NCI-H748 (cell line): ENCODE measurements around the gene MAP2K2.
A peak's percentile ranks its signal among the peaks of the same experiment; 100 is the strongest.

Experiments
- DNase-seq: peaks from one replicate; lab custom pipeline; 2025; ENCODE audit not compliant: unreplicated experiment; lab: John Stamatoyannopoulos, UW

The MAP2K2 gene

DNA sequence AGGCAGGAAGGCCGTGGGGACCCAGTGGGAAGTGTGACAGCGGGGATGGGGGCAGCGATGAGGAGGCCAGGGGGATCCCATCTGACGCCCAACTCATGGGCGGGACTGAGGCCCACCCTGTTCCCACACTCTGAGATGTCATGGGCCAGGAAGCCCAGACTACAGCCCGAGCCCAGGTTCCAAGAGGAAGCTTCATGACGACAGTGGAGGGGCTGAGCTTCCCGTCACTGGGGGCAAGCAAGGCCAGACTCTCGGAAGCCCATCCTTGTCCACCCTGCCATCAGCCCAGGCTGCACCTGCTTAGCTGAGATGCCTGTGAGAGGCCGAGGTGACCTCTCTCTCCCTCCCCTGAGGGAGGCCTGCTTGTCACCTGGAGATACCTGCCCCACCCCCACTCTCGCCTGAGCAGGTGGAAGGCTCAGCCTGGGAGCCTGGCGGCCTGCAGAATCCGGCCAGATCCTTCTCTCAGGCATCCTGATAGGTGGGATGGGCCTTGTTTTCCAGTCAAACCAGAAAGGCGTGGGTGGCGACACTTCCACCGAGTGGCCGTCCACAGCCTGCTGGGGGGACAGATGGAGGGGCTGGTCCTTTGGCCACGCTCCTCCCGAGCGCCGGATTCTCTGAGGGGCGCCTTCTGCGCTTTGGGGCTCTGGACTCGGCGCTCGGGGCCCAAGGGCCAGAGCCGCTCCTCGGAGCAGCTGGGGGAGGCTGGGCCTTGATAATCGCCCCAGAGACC, 62.1 kb downstream of the MAP2K2 start:
- DNase-seq, result peak; percentile 49

DNA sequence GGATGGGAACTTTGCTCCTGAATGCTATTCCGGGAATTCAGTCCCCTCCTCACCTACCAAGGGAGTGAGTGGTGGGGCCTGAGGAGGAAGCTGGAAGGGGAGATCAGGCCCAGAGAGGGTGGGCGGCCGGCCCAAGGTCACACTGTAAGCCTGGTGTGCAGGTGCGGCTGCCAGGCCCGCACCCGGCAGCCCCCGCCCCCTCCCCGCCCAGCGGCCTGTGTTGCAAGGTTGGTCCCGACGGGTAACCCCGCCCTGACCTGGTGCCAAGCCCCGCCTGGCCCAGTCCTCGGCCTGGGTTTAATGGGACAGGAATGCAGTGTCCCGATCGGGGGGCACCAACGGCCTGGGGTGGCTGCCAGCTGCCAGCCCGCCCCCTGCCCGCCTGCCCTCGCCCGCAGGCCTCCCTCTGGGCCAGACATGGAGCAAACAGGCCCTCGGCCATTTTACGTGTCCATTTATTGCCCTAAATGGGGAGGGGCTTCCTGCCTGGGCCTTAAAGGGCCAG, 62.7 kb downstream of the MAP2K2 start:
- no peak for DNase-seq

DNA sequence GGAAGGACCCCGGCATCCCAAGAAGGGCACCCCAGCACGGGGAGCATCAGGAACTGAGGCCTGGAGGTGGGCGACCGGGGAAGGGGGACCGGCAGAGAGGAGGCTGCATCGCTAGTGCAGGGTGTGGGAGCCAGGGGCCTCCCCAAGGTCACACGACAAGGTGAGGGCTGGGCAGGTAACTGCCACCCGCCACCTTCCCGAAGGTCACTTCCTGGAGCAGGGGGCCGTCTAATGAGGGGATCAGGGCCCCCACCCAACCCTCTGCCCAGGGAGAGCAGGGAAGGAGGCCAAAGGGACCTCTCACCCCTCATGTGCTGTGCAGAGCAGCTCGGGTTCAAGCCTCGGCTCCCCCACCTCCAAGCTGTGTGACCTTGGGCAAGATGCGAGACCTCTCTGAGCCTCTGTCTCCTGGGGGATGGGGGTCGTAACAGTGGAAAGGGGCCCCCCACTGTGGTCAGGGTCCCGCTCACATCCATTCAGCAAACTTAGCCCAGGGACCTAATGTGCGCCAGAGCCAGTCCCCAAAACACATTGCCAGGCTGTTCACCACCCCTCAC, 63.2 kb downstream of the MAP2K2 start:
- no peak for DNase-seq

DNA sequence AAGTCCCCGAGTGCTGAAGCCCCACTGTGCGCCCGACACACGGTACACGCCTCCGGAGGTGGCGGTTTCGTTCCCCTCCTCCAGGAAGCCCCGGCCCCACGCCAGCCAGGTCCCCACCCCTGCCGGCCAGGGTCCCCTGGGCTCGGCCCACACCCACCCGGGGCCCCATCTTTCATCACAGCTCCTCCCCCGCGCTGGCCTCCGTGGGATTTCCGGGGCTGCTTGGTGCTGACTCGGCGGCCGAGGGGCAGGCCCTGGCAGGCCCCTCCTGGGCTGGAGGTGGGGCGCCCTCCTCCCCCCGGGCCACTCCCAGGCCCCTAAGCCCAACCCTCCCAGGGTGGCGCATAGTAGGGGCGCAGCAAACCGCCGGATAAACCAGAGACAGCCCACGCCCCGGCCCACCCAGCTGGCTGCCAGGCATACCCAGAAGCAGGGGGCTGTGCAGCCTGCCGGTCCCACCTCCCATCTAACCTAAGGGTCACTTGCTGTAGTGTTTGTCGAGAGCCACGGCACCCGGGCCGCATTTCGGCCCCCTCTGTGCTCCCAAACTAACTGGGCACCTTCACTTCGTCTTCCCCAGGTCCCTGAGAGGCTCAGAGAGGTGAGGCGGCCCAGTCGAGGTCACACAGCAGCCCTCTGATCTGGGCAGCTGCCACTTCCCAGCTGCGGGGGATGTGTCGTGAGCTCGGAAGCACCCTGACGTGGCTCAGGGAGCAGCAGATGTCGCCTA, 63.9 kb downstream of the MAP2K2 start:
- DNase-seq, result no peak

DNA sequence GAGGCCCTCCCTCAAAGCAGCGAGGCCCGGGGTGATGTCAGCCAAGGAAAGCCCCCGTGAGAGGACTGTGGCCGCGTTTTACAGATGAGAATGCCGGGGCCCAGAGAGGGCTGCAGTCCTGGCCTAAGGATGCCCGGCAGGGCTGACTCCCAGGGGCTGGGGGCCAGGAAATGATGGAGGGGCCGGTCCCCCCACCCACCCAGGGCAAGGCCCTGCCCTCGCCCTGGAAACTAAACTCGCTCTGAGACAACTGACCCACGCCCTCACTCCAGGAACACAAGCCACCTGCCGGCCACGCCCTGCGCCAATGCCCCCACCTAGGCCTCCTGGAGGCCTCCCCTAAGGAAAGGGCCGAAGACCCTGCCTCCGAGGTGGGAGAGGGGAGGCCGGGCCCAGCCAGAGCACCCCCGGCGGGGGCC, 64.5 kb downstream of the MAP2K2 start:
- DNase-seq, result no peak

DNA sequence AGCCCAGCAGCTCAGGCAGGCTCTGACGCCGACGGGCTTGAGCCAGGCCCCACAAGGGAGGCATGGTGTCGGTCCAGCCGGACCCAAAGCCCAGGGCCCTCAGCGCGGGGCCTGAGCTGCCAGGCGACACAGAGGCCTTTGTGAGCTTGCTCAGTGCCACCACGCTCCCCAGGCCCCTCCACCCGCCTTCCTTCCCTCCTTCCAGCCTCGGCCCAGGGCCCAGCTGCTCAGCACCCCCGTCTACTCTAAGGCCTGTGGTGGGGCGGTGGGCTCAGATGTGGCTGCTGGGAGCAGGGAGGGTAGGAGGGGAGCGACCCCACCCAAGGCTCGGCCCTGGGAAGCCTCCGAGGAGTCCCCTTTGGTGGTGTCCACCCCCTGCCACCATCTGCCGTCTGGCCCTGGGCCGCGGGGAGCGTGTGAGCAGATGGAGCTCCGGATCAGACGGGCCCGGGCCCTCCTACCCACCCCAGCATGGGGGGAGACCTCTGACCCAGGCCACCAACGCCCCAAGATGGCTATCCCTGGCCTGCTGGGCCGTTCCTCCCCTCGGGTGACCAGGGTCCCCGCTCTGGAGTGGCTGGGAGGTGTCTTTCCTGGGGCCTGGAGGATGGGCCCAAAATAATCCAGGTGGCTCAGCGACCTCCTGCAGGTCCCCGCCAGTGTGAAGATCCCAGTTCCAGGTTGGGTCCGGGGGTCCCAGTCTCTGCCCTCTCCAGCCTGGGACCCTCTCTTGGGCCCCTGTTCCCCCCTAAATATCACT, 65.0 kb downstream of the MAP2K2 start:
- no peak for DNase-seq

DNA sequence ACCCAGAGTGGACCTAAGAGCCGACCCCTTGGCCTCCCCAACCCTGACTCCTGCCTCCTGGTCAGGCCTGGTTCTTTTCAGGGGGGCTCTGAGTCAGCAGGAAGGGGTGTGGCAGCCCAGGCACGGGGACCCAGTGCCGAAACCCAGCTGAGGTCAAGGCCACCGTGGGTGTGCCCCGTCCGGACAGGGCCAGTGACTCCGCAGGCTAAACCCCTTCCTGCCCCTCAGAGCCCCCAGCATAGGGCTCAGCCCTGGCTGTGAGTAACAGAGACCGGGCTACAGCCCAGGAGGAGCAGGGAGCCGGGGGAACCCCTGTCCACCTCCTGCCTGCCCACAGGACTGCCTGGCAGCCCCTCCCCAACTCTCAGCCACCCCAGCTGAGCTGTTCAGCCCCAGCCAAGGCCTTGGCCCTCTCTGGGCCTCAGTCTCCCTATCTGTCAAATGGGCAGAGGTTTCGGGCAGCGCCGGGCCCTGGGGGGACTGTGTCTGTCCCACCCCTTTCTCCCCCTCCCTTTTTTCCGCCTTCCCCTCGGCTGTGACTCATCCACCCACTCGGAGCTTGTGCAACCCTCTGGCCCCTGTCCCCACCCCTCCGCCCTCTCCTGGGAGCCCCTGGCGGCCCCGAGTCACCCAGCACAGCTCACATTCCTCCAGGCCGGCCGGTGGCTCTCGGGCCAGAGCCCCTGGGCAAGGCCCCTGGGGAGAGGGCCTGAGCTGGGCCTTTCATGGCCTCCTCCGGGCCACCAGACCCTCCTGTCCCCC, 65.8 kb downstream of the MAP2K2 start:
- DNase-seq, result no peak

DNA sequence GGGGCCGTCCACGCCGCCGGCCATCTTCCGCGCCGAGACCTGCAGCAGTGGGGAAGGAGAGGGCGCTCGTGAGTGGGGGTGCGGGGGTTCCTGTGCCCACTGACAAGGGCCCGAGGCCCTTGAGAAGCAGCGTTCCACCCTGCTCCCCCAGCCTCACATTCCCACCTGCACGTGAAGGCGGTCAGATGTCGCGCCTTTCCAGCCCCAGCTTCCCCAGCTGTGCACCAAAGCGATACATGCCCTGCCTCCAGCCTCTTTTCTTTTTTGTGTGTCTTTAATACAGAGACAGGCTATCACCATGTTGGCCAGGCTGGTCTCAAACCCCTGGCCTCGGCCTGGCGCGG, 68.7 kb downstream of the MAP2K2 start:
- no peak for DNase-seq

DNA sequence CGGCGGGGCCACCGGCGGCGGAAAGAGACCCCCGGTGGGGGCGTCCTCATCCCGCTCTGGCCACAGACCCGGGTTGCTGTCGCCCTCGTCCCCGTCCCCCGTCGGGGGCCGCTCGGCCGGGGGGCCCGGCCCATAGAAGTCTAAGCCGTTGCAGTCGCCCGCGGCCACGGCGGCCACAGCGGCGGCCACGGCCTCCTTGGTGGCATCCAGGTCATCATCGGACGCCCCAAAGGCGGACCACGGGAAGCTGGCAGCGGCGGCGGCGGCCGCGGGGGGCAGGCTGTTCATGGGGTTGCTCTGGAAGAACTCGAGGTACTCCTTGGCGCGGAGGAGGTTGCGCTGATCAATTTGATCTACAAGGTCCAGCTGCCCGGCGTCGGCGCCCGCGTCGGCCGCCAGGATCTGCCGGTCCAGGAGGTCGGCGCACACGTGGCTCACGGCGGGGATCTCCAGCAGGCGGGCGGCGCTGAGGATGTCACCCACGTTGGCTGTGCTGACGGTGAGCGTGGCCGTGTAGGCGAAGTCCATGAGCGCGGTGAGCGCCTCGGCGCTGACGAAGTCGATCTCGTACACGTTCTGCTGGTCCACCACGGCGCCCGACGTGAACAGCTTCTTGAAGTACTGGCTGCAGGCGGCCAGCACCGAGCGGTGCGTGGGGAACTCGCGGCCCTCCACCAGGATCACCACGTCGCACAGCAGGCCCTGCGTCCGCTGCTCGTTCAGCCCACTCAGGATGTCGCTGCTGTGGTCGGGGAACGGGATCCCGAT, 69.3 kb downstream of the MAP2K2 start:
- no peak for DNase-seq

DNA sequence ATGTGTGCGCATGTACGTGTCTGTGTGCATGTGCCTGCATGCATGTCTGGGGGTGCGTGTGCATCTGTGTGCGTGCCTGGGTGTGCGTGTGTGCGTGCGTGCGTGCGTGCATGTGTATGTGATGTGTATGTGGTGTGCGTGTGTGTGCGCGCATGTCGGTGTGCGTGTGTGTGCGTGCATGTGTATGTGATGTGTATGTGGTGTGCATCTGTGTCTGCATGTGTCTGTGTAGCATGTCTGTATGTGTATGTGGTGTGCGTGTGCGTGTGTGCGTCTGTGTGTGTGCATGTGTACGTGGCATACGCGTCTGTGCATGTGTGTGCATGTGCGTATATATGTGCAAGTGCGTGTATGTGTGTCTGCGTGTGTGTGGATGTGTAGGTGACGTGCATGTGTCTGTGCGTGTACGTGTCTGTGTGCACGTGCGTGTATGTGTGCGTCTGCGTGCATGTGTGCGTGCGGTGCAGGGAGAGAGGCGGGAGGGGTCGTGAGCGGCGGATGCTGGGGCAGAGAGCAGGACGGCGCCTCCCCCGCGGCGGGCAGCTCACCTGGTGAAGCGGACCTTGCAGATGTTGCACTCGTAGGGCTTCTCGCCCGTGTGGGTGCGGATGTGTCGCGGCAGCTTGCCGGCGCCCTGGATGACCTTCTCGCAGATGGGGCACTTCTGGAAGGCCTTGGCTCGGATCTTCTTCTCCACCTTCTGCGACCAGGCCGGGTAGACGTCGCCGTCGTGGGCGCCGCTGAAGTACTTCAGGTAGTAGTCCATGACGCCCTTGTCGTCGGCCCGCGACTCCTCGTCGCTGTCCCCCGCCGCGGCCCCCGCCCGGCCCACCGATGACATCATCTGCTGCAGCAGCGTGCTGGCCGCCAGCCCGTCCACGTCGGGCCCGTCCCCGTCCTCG, 70.2 kb downstream of the MAP2K2 start:
- no peak for DNase-seq

DNA sequence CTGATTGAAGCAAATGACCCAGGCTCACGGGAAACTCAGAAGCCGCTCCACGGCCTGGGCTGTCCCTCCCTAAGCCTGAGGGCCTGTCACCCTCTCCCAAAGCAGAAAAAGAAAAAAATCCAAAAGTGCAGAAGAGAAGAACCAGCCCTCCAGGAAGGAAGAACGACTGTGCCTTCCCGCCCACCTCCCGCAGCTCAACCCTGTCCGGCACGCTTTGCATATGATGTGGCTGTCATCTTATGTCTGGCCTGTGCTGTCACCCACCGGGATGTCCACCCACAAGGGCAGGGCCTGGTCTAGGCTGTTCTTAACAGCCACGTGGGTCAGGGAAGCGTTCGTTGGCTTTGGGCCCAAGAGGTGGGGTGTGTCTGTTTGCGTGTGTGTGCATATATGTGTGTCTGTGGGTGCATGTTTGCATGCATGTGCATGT, 70.9 kb downstream of the MAP2K2 start:
- no peak for DNase-seq

DNA sequence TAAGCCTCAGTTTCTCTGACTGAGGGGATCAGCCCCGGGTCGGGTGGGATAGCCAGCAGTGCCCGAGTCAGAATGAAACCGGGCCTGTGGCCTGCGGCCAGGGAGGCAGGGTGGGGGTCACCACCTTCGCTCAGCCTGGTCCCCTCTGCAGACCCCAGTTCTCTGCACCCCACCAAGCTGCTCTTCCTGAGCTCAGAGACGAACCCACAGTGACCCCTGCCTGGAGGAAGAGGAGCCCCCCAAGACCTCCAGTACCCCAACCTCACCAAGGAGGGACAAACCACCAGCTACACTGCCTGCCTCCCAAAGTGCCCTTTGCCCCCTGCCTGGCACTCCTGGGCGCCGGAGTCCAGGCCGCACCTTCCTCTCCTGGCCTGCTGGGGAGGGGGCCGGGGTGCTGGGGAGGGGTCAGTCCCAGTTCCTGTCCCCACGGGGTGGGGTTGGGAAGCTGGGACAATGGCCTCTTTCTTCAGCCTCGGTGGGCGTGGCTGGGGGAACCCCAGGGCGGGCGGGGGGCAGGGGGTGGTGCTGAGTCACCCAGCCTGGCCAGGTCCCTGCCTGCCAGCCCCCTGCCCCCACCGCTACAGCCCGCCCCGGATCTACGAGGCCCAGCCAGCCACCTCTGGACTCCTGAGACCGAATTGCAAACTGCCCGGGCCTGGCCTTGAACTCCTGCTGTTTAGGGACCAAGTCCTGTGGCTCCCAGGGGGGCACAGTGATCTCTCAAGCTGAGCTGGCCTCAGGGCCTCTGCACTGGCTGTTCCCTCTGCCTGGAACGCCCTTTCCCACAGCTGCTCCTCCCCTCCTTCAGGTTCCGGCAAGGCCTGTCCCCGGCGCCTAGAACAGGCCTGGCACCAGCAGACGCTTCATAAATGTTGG, 71.6 kb downstream of the MAP2K2 start:
- no peak for DNase-seq

DNA sequence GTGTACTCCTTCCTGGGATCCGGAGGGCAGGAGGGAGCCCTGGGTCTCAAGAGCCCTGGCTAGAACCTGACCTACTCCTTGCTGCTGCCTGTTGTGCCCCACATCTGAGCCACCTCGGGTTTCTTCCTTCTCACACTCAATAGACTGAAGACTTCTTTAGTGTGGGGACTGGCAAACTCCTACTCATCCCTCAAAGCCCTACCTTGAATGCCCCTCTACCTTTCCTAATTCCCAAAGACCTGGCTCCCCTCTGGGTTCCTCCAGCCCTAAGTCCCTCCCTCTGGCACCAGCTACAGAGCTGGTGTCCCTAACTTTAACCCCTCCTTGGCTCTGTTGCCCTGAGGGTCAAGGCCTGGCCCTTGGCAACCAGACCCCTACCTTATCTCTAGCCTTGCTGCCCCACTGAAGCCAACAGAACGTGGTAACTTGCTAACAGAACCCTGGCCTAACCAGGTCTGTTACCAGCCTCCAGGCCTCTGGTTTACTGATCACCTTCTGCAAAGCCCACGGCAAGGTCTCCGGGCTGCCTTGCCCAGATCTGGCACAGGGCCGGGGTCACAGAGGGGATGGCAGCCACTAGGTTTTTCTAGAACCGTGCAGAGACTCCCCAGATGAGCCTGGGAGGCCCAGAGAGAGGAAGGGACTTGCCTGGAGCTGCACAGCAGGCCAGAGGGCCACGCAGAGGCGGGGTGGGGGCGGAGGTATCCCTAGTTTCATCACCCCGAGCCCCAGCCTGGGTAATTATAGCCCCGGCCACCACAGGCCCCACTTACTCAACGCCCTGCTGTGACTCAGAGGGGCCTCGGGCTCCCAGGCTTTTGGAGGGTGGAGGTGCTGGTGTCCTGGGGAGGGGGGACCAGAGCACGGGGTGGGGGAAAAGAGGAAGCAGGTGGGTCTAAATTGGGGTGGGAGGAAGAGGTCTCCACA, 72.5 kb downstream of the MAP2K2 start:
- no peak for DNase-seq

DNA sequence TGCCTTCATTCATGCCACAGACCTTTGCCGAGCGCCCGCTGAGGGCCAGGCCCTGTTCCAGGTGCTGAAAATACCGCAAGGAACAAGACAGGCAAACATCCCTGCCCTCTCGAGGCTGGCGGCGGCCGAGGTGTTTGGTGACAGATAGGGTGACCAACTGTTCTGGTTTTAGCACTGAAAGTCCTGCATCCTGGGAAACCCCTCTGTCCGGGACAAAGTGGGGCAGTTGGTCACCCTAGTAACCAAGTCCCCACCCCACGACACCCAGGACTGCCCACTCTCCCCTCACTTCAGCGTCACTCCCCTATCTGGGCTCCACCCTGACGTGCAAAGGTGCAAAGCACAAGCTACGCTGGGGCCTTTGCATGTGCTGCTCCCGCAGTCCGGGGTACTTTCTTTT, 74.5 kb downstream of the MAP2K2 start:
- no peak for DNase-seq

DNA sequence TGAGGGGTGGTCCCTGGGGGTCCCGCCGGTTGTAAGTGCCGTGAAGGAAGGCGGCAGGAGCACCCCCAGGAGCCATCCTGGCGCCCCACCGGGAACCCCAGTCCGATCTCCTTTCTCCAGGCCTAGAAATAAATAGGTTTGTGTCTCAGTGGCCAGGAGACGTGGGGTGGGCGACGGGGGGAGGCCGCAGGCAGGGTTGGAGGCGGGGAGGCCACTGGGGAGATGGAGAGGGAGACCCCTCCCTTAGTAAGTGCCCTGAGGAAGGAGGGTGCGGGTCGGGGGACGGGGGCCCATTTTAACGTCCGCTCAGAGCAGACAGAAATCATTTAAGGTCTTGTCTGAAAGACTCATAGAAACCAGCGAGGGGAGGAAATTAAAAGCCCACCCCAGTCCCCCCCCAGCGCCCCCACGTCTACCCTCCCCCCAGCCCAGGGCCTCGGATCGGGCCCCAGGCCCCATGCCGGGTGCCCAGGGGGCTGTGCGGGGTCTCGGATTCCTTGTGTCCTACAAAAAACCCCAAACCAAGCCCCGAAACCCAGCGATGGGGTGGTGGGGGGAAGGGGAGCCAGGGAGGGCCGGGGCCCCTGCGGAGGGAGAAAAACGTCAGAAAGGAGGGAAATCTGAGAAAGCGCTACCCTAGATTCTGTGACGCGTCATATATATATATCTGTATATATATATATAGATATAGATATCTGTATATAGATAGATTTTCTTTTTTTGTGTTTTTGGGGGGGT, 76.8 kb downstream of the MAP2K2 start:
- no peak for DNase-seq

DNA sequence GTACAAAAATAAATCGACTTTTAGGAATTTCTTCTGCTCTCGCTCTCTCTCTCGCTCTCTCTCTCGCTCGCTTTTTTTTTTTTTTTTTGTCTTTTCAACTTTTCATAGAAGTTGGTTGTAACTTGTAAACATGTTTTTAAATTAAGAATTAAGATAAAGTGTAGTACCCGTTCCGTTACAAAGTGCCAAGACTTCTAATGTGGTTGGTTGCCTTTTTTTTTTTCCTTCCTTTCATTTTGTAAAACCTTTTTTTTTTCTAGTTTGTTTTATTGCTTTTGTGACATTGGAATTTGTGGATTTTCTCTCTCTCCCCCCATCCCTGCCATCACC, 77.6 kb downstream of the MAP2K2 start:
- DNase-seq, result no peak
